ENCODE data around the gene TANK.
"Not testable (repeated sequence)": the region's sequence is repeated elsewhere in the genome, so short reads cannot be mapped to it uniquely, and the experiment has no call there.

Gene TANK

GRCh38 chr2:161160226-161161073, at the start of gene TANK:
TSS of gene TANK (plus strand) at chr2:161160428. CDS start at chr2:161179663, 19,235 bp downstream.
- peak; percentile 79 to 84 for DNase-seq

GRCh38 chr2:161111531-161111930, 48.7 kb upstream of the TANK start:
- DNase-seq = no peak

GRCh38 chr2:161112908-161113307, 47.3 kb upstream of the TANK start:
- no peak for DNase-seq

- no peak for DNase-seq
Measured at GRCh38 chr2:161113693-161114575, 46.3 kb upstream of the TANK start.

GRCh38 chr2:161115205-161115604, 45.0 kb upstream of the TANK start:
- no peak for DNase-seq

- no peak for DNase-seq
Measured at GRCh38 chr2:161115605-161116380, 44.4 kb upstream of the TANK start.

GRCh38 chr2:161116509-161116908, 43.7 kb upstream of the TANK start:
- no peak for DNase-seq

GRCh38 chr2:161117506-161117905, 42.7 kb upstream of the TANK start:
- no peak for DNase-seq

- DNase-seq = no peak
Measured at GRCh38 chr2:161118722-161119121, 41.5 kb upstream of the TANK start.

GRCh38 chr2:161119483-161119882, 40.7 kb upstream of the TANK start:
- DNase-seq = no peak

- DNase-seq = no peak
Measured at GRCh38 chr2:161120775-161121174, 39.5 kb upstream of the TANK start.

- DNase-seq = no peak
Measured at GRCh38 chr2:161121622-161122021, 38.6 kb upstream of the TANK start.

- DNase-seq = peak in 1 of 2 experiments; percentile 18
Measured at GRCh38 chr2:161122772-161123530, 37.3 kb upstream of the TANK start.

- no peak for DNase-seq
Measured at GRCh38 chr2:161123531-161124030, 36.6 kb upstream of the TANK start.

GRCh38 chr2:161124201-161124600, 36.0 kb upstream of the TANK start:
- DNase-seq = no peak

- DNase-seq = no peak
Measured at GRCh38 chr2:161128885-161129284, 31.3 kb upstream of the TANK start.

GRCh38 chr2:161130354-161130753, 29.9 kb upstream of the TANK start:
- no peak for DNase-seq

- DNase-seq = no peak
Measured at GRCh38 chr2:161131074-161131680, 29.1 kb upstream of the TANK start.

GRCh38 chr2:161131804-161132203, 28.4 kb upstream of the TANK start:
- DNase-seq = no peak

- not testable (repeated sequence) for DNase-seq
Measured at GRCh38 chr2:161132384-161132783, 27.8 kb upstream of the TANK start.

- DNase-seq = no peak
Measured at GRCh38 chr2:161133366-161133765, 26.9 kb upstream of the TANK start.

Measured in stimulated activated CD4-positive, alpha-beta T cell treated with anti-CD3 and anti-CD28 coated beads, Interleukin-4, amount 100 ng/mL, for 4 hours (primary cell).